VCaP (cell line): Measurements from ENCODE around the gene PON2.
"Not testable (repeated sequence)": the region's sequence is repeated elsewhere in the genome, so short reads cannot be mapped to it uniquely, and the experiment has no call there.

ENCODE experiments used
- H3K27ac ChIP-seq: fragments of 450-650 bp; 2 replicates; pipeline ENCODE4 v1.5.1; 2017
- TF ChIP-seq, protein P1 (sequence below): fragments of 450-650 bp; conservative IDR thresholded peaks from 2 replicates; pipeline ENCODE4 v1.5.1; 2017; ENCODE audit warnings: mild to moderate bottlenecking, moderate library complexity

Gene PON2

DNA sequence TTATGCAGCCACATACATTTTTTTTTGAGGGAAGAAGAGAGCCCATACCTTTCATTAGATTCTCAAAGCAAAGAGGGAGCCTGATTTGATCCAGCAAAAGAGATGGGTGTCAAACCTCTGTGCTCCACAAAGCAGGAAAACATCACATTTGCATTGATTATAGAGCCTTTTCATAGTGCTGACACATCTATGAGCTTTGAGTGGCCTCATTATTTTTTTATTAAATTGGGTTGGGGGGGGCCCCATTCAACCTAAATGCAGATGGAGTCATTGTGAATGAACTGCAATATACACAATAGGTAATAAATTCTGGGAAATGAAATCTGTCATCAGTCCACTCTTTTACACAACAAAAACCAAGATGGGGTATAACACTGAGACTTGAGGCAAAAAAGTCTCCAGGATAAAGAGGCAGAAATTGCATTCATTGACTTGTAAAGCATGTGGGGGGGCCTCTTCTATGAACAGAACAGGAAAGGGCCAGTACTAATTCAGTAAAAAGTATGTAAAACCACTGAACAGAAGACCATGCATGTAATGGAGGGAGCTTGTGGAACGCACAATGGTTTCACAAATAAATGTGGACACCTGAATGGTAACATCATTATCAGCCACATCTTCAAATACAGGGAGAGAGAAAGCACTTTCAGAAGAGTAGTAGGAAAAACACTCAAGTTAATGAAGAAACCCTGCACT is 33.2 kb upstream of the PON2 start:
- TF ChIP-seq, protein P1, sequence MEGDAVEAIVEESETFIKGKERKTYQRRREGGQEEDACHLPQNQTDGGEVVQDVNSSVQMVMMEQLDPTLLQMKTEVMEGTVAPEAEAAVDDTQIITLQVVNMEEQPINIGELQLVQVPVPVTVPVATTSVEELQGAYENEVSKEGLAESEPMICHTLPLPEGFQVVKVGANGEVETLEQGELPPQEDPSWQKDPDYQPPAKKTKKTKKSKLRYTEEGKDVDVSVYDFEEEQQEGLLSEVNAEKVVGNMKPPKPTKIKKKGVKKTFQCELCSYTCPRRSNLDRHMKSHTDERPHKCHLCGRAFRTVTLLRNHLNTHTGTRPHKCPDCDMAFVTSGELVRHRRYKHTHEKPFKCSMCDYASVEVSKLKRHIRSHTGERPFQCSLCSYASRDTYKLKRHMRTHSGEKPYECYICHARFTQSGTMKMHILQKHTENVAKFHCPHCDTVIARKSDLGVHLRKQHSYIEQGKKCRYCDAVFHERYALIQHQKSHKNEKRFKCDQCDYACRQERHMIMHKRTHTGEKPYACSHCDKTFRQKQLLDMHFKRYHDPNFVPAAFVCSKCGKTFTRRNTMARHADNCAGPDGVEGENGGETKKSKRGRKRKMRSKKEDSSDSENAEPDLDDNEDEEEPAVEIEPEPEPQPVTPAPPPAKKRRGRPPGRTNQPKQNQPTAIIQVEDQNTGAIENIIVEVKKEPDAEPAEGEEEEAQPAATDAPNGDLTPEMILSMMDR: no peak
- H3K27ac ChIP-seq: no peak overlapping the region

DNA sequence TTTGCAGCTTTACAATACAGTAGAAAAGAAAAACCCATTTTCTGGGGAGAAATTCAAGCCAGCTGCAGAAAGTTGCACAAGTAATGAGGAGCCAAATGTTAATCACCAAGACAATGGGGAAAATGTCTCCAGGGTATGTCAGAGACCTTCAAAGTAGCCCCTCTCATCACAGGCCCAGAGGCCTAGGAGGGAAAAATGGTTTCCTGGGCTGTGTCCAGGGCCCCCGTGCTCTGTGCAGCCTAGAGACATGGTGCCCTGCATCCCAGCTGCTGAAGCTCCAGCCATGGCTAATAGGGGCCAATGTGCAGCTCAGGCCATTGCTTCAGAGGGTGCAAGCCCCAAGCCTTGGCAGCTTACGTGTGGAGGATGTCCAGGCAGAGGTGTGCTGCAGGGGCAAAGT is 25.8 kb upstream of the PON2 start:
- H3K27ac ChIP-seq: not testable (repeated sequence)

DNA sequence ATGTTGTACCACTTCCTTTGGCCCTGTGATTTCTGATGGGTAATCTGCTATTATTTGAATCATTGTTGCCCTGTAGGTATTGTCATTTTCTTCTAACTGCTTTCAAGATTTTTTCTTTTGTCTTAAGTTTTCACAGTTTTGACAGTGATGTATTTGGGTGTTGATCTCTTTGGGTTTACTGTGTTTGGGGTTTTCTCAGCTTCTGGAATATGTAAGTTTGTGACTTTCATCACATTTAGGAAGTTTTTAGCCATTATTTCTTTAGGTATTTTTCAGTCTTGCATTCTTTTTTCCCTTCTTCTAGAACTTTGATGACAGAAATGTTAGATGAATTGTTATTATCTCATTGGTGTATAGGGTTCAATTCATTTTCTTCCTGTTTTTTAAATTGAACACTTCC is 23.1 kb upstream of the PON2 start:
- H3K27ac ChIP-seq: no peak overlapping the region
- TF ChIP-seq, protein P1: no peak

DNA sequence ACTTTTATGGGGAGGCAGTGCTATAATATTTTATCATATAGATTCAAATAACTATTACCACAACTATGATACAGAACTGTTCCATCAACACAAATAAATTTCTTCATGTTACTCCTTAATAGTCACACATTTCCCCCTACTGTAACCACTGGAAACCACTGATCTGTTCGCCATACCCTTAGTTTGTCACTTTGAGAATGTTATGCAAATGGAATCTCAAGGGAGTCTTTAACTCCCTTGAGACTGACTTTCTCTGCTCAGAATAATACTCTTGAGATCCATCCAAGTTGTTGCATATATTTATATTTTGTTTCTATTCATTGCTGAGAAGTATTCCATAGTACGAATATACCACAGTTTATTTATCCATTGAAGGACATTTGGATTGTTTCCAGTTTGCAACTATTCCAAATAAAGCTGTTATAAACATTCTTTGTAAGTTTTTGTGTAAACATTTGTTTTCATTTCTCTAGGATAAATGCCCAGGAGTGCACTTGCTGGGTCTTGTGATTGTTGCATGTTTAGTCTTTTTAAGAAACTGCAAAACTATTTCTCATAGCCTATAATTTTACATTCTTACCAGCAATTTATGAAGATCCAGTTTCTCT is 19.7 kb upstream of the PON2 start:
- TF ChIP-seq, protein P1: no peak

DNA sequence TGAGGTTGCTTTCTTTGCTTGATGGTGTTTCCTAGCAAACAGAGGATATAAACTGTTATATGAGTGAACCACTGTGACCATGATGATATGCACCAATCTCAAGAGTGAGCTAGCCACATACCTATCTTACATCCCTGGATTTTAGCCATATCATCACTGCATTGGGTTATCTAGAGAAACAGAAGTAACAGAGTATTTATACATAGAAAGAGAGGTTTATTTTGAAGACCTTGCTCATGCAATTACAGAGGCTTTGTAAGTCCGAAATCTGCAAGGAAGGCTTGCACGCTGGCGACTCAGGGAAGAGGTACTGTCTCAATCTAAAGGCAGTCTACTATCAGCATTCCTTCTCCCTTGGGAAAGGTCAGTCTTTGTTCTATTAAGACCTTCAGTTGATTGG is 11.8 kb upstream of the PON2 start:
- TF ChIP-seq, protein P1: no peak
- no peak overlapping the region for H3K27ac ChIP-seq

More for the DNA sequence above, 19.7 kb upstream of the PON2 start:
- no peak overlapping the region for H3K27ac ChIP-seq

DNA sequence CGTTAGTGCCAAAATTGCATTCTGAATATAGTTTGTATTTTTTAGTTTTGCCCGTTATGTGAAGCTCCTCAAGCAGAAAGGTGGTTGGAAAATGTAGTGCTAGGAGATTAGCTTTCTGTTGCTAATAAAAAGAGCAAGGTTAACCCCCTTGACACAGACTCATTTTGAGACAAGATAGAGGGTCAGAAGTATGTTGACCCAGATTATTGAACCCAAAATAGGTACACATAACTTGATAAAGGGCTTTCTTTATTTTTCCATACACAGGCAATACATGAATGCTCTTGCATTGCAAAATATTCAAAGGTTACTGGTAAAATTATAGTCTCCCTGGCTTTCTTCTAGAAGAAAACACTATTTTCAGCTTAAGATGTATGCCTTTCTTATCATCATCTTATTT is 10.0 kb upstream of the PON2 start:
- TF ChIP-seq, protein P1: no peak
- no peak overlapping the region for H3K27ac ChIP-seq

DNA sequence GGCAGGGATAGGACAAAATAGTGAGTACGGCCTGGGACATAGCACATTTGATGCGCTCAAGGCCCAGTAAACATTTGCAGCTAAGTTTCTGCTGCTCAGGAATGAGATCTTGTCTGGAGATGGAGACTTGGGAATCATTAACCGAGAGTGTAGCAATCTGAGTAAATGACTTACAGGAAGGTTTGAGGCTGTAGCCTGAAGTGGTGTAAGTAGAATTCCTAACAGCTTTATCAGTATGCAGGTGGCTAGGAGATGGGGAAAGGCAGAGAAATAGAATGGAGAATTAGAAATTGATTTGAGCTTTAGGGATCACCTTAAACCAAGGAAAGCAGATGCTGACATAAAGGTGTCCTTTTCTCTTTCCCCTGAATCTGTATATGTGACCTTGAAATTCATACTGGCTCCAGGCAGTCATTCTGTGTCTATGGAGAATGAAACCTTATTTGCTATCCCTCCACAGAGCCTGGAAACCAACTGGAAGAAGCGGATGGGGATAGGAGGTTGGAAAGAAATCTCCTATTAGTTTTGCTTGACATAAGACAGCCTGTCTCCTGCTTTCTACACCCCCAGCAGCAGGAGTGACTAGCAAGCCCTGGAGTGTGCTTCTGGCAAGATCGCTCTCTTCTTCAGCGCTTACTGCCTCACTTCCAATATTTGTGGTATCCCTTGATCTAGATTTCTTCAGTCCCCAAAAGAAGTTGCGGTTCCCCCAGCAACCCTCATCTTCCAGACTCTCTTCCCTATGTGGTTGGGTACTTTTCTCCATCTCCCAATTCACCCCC is 6.4 kb upstream of the PON2 start:
- H3K27ac ChIP-seq: no peak overlapping the region
- TF ChIP-seq, protein P1: no peak
